GM18507 (cell line): ENCODE data around the gene HOXA7.

Source experiments
- DNase-seq: peaks from one replicate; pipeline ENCODE4 v3.0.0; 2011; ENCODE audit warnings: low read depth; ENCODE audit not compliant: insufficient read length; ENCODE audit errors: extremely low spot score
- FAIRE-seq: peaks from 2 replicates; lab custom pipeline; 2011; peaks lifted over from hg19 to GRCh38; lab: Jason Lieb, UNC

Gene HOXA7

DNA sequence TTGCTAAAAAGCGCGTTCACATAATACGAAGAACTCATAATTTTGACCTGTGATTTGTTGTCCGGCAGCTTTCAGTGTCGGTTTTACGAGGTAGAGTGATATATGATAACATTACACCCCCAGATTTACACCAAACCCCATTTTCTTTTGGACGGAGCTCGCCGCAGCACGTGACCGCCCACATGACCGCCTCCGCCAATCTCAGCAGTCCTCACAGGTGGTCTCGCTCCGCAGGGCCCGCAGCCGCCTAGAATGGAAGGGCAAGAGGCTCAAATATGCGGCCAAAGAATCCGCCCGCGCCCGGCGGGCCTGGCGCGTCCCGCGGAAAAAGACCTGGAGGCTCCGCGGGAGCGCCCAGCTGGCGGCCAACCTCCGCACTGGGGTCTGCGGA lies at the start of gene HOXA7:
TSS of gene HOXA7 (minus strand) at position 168 of the 391 bp plus-strand sequence. CDS start at position 38, 130 bp downstream.
- DNase-seq (no peak), FAIRE-seq (no peak)

DNA sequence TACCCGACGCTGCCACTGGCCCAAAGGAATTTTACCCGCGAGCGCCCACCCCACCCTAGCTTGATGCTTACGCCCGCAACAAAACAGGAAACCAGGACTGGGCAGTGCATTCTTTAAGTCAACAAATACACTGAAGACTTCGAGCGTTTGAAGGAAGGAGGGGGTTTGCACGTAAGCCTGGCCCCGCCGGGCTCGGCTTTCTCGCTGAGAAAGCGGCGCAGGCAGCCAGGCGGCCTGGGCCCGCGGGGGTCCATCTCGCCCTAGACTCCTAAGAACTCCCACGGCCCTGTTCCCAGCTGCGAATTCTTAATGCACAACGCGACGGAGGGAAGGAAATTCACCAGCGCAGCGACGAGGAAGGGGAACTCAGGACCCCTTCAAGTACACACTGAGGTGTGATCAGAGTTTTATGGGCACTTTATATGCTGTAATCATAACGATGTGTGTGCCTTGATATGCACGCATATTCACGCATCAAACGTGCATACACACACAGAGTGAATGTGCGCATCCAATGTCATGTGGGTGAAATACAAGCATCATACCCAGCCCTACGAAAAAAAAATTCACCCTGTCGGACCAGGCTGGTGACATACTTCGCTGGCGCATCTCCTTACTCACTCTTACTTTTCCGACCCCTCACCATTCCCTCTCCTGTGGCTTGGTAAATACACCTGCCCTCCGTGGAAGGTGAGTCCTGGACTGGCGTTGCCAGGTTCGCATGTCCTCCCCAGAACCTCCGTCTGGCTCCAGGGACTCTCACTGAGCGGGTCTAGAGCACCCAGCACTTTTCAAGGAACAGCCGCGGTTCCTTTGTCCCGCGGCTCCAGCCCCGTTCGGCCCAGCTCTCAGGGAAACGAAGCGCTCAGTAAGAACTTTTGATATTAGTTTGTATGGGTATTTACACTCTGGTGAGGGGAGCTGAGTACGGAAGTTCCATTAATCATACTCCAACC lies 49.1 kb upstream of the HOXA7 start:
- no peak for FAIRE-seq
- no peak for DNase-seq

DNA sequence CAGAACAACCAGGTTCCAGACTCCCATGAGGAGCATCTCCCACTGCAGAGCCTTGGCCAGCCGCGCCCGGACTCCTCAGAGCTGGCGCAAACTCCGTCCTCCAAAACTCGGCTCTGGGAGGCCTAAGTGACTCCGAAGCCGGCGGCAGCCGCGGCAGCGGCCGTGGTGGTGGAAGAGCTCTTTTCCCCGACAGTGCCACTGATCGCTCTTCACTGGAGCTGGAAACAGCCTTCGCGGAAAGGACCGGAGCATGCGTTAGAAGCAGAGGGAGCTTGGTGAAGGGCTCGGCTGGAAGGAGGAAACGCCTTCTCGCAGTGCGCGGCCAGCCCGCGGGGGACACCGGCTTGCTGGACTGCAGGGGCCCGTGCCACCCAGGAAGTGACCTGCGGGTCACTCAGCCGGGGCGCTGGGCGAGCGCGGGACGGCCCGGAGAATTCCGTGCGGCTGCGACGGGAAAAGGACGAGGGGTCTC lies 48.4 kb upstream of the HOXA7 start:
- FAIRE-seq, result no peak

DNA sequence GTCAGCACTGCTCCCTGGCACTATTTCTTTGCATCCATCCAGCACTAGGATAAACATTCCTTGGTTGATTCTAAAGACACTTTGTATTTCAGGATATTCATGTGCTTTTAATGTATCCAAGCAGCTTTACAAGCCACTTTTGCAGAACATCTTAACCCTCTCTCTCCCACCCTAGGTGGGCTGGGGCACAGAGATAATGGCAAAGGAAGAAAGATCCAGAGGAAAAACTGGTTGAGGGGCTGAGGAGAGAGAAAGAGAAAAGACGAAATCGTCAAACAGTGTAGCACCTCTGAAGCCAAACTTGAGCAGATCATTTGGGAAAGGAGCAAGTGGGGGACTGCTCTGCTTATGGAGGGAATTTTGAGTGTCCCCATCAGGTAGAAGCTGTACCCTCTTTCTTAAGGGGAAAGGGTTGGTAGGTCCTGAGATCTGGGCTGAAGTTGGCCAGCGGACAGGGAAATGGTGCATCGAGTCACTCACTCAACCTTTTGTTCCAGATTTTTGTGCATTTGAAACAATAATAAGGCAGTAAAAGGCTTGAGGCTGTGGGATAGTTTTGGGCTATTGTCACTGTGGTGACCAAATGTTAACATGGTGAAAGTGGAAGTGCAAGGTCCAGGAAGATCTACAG lies 47.6 kb upstream of the HOXA7 start:
- DNase-seq (no peak), FAIRE-seq (no peak)

More for the DNA sequence above, 48.4 kb upstream of the HOXA7 start:
- DNase-seq, result no peak

DNA sequence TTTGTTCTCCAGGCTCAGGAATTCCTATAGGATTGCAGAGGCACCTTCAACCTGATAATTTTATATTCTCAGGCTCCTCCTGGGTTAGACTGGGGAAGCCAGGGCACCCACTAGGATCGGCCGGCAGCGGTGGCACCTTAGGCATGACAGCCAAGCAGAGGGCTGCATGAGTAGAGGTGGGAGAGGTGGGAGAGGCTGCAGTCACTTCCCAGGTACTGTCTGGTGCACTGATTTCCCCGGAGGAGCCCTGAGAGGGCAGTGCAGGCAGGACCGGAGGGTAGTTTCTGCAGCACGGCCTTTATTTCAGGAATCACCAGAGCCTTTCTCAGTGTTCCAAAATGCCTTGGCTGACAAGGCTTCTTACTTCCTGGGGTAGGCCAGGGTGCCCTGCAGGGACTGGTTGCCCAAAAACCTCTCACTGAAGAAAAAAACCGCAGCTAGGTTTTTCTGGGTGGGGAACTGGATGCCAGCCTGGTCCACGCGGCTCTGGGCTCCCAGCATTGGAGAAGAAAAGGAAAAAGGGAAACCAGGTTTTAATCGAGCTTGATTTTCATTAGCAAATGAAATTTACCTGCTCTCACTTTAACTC lies 47.0 kb upstream of the HOXA7 start:
- no peak for FAIRE-seq
- DNase-seq, result no peak

DNA sequence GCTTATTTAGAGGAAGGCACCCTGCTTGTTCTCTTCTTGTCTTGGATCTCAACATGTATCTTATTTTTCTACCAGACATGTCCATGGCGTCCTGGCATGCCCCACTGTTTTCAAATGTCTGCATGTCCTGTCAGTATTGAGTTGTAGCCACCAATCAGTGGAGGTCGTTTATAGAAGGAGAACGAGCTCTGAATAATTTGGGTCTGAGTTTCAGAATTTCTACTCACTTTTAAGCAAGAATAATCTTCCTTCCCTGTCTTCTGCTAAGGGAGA lies 46.3 kb upstream of the HOXA7 start:
- DNase-seq (no peak), FAIRE-seq (no peak)

DNA sequence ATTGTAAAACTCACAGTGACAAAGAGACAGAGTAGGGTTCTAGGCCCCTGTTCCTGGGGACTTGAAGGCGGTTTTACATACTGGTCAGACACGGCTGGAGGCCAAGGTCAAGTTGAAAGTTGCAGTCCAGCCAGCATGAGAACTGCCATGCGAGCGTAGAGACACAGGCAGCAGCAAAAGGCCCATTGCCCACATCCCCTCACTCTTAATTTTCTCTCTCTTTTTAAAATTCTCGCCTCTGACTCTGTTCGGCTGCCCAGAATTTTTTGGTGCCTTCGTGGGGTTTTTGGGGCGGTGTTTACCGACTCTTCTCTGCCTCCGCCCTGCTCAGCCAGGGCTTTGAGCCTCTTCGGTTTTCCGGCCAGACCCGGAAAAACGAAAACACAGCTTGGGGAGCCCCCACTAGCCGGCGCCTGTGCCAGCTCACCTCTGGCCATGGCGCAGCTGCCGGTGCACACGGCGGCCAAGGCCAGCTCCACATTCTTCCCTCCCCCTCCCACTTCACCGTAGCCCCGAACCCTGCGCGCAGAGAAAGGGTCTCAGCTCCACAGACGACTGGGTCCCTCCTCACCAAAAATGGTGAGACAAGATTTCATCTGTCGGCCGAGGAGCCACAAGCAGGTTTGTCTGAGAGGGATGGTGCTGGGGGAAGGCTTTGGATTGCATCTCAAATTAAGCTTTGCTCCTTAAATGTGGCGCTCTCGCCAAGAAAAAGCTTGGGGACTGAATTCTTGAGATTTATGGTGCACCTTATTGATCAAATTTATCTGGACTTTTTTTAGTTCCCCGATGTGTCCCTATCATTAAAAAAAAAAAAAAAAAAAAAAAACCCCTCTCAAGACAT lies 45.8 kb upstream of the HOXA7 start:
- DNase-seq (no peak), FAIRE-seq (no peak)

DNA sequence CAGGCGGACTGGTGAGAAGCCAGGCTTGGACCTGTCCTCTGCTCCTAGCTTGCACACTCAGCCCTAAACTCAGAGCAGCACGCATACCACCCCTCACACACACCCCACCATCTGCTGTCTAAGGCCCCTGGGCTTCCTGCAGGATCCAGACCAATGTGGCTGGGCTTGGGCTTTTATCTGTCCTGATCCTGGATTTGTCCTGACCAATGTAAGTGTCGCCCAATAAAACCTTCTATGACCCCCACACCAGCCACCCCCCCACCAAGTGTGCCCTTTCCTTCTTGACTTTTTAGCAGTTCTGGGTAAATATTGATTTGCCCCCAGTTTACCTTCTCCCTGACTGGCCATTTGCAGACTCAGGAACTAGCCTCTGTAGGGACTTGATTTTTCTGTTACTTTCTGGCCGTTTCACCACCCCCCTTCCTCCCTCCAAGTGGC lies 45.1 kb upstream of the HOXA7 start:
- no peak for FAIRE-seq
- DNase-seq, result no peak

DNA sequence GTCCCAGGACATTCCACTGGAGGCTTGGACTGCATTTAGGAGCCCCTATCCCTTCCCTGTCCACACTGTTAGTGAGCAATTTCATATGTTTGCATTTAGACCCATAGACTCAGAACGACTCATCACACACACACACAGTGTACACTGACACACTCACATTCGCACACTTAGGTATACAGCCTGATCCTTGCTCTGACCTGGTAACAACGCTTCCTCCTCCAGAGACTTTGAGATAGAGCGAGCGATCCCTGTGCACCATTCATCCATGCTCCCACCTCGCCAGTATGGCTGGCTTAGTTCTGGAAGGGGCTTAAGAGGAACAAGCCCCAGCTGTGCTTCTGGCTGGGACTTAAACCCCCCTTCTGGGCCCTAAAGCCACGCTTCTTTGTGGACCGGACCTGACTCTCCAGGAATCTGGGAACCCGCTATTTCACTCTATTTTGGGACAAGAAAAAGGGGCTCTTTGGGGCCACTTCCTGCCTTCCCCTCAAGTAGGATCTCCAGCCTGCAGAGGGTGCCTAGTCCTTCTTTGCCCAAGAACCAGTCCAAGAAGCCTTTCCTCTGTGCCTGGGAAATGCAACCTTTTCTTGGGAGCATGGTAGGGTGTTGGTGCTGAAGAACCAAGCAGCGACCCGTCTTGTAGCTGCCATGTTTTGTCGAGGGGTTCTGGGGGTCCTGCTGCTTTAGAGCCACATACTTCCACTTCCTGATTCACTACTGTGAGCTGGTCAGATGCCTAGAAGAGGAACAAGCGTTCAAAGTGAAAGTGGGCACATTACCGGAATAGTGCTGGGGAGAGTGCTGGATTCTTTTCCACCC lies 44.5 kb upstream of the HOXA7 start:
- FAIRE-seq, result peak; percentile 24

DNA sequence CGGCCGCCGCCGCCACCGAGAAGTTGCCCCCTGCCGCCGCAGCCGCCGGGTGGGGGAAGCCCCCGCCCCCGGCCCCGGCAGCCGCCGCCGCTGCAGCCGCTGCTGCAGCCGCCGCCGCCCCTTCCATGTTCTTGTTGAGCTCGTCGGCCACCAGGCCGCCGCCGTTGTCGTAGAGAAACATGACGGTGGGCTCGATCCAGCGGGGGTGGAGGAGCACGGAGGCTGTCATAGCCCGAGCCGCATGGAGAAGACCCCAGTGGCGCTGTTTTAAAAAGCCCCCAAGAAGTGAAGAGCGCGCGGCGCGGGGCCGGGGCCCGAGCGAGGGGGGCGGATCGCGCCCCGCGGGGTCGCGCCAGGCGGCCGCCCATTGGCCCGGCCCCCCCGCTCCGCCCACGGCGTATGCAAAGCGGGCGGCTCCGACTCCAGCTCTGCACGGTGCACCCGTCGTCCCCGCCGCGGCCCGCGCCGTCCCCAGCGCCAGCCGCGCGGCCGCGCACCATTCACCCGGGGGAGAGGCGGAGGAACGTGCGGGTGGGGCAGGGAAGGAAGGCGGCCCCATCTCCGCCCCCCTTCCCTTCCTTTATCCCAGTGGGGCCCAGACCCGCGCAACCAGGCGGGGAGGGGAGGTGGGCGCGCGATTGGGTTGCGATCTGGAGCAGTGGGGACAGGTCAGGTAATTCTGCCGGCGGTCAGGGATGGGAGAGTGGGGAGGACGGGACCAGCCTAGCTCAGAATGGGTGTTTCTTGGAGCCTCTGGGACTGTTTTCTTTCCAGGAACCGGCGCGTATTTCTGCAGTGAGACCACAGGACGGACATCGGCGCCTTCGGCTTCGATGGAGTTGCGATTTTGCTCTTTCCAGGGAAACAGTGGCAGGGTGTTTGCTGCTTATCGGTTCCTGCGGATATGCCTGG lies 43.6 kb upstream of the HOXA7 start, which contains the start of gene HOXA13:
TSS of gene HOXA13 (minus strand) at position 243 of the 912 bp plus-strand sequence. CDS start at position 229, 14 bp downstream.
- no peak for FAIRE-seq
- no peak for DNase-seq

More for the DNA sequence above, 44.5 kb upstream of the HOXA7 start:
- DNase-seq, result no peak

DNA sequence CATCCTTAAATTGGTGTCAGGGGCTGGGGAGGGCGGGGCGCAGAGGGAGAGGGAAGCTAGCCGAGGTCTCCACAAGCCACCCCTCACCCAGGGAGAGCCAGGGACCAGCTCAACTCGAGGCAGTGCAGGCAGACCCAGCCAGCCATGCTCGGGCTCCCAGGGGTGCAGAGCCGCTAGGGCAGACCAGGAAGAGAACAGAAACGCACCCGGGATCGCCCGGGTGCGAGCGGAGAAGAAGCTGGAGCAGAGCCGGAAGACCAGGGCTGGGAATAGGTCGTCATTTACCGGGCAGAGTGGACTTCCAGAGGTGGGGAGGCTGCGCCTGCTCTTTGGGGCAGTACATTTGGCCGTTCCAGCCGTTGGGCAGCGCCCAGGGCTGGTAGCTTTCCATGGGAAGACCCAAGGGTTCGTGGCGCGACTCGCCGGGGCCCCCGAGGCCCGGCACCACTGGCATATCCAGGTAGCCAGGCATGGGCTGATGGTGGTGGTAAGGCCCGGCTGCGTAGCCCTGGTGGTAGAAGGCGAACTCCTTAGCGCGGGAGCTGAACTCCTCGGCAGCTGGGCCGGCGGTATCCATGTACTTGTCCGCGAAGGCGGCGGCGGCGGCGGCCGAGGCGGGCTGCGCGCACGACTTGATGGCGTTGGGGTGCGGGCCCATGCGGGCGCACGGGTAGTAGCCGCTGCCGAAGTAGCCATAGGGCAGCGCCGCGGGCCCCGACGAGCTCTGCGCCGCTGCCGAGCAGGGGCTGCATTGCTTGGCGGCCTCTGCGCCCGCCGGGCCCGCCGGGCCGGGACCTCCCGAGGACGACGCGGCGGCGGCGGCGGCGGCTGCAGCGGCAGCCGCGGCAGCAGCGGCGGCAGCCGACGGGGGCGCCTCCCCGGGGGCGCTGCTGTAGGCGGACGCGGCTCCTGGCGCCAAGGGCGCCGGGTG lies 42.7 kb upstream of the HOXA7 start:
- FAIRE-seq (no peak), DNase-seq (no peak)

DNA sequence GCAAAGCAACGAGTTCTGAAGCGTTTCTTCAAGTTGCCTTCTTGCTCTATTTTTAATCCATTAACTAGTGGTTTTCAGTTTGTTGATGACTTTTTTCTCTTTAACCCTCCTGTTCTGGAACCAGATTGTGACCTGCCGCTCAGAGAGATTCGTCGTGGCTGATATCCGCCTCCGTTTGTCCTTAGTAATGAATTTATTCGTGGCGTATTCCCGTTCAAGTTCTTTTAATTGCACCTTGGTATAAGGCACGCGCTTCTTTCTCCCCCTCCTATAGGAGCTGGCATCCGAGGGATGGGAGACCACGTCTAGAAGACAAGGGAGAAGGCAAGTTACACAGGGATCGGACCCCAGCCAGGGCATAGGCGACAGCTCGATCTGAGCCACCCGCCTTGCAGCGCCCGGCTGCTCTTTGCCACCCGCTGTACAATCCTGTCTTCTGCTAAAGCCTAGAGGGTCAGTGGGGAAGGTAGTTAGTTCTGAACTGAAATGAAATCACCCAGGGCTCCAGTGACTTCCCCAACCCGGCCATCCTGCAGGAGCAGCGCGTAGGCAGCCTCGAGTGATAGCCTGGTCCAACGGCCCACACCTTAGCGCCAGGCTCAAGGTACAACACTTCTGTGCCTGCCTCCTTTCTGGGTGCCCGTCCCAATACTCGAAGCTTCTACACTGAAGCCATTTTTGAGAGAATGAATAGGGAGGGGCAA lies 41.8 kb upstream of the HOXA7 start:
- FAIRE-seq (no peak), DNase-seq (no peak)

DNA sequence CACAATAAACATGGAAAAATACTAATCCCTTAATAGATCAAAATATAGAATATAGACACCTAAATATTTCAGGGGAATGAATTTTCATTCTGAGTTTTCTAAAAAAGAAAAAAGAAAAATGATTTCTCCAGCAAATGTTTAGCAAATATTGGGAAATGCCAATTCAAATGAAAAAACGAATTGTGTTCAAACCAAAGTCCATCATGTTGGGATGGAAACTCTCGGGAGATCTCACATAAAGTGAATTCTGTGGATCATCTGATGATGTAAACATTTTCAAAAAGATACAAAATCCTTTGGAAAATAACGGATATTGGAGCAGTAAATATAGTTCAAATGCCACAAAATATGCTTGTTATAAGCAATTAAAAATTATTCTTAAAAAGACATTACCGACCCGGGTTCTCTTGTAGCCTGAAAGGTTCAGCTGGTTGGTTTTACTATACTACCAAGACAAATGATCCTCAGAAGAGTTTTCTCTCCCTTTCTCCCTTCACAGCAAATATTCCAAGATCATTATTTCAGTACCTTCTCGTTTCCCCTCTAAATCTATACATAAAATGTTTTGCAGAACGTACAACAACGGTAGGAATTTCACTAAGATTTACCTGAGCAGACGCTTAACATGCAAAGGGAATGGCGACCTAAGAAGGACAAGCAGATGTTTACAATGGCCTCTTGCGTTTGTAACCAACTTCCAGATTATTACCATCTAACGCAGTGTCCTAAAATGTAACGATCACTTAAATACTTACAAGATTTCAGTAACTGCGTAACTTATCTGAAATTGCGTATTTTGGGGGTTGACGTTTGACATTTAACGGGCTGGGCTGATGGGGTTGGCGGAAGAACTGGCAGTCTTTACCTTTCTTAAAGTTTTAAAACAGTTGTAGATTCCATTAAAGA lies 40.9 kb upstream of the HOXA7 start:
- no peak for DNase-seq
- FAIRE-seq, result no peak

DNA sequence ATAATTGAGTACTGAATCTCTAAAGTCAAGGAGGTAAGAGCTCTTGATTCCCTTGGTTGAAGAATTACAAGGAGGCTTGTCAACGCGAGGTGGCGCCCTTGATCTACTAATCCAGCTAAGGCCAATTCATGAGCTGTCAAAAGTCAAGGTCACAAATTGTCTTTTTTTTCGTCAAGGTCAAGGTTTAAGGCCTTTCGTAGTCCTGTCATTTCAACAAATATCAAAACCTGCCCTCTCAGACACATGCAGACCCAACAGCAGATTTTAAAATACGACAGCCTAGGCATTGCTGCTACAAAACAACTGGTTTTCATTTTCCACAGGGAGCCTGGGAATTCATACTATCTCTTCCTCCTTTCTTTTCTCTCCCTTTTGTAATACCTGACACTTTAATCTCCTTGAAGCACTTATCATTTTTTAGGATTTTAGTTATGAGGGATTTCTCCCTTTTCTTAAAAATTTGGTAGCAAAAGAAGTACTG lies 39.9 kb upstream of the HOXA7 start:
- DNase-seq (no peak), FAIRE-seq (peak; percentile 86)
